Globus pallidus (tissue), 1 donor: Measurements from ENCODE around the gene ARMC2.
"Not testable (repeated sequence)": the region's sequence is repeated elsewhere in the genome, so short reads cannot be mapped to it uniquely, and the experiment has no call there.

Experiments
- DNase-seq: peaks from one replicate; pipeline ENCODE4 v3.0.0-alpha.2; 2015; ENCODE audit warnings: low spot score

The ARMC2 gene

DNA sequence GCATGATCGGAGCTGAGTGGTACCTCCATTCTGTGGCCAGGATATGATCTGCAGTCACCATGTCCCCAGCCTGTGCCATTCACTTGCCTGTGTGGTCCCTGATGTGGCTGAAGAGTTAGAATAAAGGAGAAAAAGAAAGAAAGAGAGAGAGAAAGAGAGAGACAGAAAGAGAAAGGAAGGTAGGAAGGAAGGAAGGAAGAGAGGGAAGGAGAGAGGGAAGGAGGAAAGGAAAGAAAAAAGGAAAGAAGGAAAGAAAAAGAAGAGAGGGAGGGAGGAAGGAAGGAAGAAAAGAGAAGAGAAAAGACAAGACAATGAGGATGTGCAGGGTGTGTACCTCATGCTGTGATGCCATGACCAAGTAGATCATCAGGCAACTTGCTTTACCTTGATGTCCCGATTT is 22.1 kb downstream of the ARMC2 start:
- DNase-seq = no peak

DNA sequence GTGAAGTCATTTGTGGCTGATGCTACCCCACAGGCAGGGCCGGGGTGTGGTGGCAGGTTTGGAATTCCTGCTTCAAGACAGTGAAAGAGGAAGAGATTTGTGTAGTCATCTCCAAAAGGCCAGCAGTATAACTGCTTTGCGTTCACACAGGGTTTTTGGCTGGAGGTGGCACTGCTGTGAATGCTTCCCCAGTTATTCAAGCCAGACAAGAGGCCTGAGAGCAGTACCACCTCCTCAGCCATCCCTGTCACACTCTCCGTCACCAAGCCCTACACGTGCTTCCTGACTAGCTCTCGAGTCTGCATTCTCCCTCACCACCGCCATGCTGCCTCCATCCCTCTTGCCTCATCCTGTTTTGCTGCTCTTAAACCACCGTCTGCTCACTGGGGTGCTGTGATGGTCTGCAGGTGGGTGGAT is 23.9 kb downstream of the ARMC2 start:
- no peak for DNase-seq

DNA sequence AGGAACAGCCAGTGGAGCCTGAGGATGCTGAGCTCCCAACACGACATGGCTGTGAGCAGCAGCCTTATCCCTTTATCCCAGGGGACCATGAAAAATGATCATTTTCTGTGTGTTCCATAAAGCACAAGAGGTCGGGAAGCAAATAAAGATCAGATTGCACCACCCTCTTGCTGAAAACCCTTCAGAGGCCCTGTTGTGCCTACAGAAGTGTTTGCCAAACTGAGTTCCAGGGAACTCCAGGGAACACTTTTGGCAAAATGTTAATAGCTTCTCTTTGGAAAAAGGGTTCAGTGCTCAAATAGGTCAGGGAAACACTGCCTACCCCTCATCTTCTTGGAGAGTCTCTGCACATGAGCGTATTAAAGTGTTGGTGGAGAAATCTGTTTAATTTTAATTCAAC is 24.4 kb downstream of the ARMC2 start:
- DNase-seq = no peak

DNA sequence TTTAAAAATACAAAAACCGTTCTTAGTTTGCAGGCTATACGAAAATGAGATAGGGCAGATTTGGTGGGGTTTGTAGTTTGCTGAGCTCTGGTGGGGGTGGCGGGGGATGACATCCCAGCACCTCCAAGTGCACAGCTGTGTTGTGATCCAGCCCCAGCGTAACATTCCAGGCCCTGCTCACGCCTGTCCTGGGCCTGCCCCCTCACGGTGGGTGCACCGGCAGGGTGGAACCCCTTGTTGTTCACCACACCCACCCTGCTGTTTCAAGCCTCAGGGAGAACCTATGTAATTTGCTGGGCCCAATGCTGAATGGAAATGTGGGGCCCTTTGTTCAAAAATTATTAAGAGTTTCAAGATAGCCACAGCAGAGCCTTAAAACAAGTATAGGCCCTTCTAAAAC is 25.0 kb downstream of the ARMC2 start:
- DNase-seq = no peak

DNA sequence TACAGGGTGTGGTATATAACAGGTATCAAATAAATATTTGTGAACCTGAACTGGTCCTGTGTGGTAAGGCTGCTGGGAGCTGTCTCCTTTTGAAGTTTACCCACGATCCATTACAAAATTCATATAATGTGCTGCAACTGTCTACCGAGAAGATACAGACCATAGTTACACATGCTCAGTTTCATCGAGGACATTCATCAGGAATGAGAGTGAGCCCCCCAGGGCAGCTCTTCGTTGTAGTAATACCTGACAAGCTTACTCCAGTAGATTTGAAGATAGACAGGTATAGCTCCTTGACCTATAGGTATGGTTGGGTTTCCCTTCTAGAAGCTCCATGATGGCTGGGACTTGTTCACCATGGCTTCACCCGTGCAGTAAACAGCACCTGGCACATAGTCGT is 25.7 kb downstream of the ARMC2 start:
- no peak for DNase-seq

DNA sequence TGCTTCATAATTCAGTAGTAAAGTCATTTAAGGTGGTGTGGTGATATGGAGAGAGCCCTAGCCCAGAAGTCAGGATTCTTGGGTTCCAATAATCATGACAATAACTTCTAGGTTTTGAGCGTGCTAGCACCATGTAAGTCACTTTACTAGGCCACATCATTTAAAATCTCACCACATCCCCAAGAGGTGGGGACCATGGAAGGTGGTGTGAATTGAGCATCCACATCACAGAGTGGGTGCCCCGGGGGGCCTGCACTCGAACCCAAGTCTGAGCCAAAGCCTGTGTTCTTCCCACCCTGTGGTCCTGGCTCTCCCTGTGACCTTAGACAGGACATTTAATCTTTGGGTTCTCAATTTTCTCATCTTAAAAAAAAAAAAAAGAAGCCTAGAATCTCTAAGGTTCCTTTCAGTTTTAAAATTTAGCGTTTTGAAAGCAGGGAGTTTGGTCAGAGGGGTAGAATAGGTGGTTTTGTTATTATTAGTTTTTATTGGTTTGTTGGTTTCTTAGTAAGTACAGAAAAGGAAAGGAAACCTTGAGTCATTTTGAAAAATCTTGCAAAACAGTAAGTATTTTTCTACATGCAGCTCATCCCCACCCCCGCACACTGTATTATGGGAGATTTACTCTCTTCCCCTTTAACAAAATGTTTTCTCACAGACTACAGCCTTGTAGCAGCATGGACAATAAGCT is 26.4 kb downstream of the ARMC2 start:
- DNase-seq = no peak

DNA sequence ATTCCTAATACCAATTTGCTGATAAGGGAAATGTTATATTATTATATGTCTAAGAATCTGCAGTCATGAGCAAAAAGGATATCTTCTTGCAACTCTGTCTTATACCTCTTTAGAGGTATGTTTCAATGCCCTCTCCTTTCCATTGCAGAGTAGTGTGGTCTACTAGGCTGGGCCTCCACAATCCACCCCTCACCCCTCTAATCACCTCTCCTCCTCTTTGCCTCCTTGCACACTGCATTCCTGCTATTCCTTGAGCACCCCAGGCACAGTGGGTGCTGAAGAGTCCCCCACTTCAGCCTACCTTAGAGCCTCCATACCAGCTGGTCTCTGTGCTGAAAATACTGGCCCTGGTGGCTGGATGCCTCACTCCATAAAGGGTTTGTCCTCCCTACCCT is 26.9 kb downstream of the ARMC2 start:
- no peak for DNase-seq

DNA sequence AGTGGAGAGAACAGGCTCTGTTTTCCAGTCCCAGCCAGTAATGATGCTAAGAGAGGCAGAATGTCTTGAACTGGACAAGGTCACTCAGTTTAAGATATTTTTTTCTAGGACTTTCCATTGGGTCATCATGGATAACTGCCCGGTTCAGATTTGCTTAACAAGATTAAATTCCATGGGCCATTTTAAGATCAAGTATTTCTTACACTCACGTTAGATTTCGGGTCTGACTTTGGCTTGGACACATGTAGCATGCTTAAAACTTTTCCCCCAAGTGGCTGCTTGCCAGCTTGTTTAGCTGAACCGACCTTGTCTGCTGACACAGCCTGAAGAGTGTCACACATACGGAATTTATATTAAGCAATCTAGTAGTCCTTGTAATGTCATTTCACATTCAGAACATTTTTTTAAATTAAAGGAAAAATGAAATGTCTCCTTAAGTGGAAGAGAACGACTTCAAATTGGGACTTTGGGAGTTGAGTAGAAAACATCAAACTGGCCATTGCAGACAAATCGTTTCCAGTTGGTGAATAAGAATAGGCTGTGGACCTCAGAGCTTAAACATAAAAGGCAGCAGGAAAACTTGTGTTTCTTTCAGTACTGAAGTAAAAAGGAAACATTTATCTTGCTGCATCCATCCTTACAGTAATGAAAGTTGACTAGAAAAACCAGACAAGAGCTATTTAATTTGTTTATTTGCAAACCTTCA is 29.0 kb downstream of the ARMC2 start:
- no peak for DNase-seq

DNA sequence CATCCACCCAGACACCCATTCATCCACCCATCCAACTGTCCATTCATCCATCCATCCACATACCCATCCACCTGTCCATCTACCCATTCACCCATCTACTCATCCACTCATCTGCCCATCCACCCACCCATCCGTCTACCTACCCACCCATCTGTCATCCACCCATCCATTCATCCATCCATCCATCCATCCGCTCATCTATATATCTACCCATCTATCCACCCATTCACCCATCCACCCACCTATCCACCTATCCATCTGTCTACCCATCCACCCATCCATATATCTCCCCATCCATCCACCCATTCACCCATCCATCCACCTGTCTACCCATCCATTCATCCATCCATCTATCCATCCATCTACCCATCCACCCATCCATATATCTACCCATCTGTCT is 30.7 kb downstream of the ARMC2 start:
- DNase-seq = no peak

DNA sequence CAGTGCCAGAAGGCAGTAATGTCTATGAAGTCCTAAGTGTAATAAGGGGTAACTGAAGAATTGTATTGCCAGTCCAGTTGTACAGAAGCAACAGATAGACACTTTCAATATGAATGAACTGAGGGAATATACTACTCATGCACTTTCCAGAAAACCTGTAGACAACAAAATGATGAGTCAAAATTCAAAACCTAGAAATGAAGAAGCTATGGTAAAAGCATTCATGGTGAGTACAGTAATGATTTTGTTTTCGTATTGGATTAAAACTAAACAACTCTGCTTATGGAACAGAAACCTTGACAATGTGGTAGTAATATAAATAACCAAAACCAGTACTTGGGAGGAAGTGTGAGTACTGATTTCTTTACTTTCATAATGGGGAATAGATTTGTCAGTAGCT is 35.0 kb downstream of the ARMC2 start:
- DNase-seq = no peak

DNA sequence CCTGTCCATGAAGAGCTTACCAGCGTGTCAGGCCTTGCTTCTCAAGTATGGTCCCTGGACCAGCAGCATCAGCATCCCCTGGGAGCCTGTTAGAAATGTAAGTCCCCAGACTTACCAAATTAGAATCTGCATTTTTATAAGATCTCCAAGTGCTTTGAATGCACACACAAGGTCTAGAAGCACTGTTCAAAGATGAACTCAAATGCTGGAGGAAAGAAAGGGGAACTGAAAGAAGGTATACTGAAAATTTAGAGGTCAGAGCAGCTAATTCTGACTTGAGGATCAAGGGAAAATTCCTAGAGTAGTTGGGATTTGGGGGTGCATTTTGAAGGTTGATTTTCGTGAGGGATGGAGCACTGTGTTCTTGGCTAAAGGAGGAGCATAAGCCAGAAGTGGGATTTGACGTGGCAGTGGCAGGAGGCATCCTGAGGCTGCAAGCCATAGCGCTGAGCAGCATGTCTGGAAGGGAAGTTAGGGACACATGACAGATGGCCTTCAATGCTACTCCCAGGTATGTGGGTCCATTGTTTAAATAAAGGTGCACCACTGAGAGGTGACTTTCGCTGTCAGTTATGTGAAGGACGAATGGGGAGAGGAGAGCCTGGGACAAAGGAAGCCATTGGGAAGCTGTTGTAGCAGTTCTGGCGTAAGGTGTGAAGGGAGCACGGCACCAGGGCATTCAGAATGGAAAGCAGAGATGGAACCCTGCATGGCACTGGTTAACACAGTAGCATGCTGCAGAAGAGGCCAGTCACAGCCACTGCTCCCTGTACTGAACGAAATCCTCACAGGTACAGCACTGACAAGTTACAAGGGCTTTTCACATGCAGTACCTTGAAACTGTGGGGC is 36.2 kb downstream of the ARMC2 start:
- DNase-seq = no peak

DNA sequence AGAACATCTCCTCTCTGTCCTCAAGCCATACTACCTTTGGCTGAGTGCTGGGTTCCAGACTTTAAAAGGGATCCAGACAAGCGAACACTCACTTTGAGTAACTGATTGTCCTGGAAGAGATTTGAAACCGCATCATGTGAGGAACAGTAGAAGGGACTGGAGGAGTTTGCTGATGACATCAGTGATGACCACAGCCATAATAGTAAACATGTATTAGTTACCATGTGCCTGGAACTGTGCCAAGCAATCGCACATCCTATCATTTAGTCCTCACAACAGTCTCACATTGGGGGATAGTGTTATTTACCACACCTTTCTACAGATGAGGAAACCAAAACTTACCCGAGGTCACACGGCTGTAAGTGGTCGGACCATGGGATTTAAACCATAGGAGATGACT is 39.8 kb downstream of the ARMC2 start:
- DNase-seq = no peak

DNA sequence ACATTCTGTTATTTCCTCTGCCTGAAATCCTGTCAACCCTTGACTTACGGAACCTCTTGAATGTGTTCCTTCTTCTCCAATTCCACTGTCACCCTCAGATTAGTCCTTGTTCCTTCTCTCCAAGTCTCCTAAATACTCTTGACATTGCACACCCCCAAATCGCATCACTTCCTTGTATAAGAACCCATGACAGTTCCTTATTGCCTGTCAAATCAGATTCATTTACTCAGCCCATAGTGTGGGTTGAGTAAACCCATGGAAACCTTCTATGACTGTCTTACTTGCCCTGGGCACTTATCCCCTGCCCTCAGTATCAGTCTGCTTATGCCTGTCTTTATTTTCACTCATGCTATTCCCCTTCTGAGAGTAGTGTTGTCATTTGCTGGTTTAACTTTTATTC is 40.5 kb downstream of the ARMC2 start:
- no peak for DNase-seq

DNA sequence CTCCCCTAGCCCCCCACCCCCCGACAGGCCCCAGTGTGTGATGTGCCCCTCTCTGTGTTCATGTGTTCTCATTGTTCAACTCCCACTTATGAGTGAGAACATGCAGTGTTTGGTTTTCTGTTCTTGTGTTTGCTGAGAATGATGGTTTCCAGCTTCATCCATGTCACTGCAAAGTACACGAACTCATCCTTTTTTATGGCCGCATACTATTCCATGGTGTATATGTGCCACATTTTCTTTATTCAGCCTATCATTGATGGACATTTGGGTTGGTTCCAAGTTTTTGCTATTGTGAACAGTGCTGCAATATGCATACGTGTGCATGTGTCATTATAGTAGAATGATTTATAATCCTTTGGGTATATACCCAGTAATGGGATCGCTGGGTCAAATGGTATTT is 42.7 kb downstream of the ARMC2 start:
- not testable (repeated sequence) for DNase-seq

DNA sequence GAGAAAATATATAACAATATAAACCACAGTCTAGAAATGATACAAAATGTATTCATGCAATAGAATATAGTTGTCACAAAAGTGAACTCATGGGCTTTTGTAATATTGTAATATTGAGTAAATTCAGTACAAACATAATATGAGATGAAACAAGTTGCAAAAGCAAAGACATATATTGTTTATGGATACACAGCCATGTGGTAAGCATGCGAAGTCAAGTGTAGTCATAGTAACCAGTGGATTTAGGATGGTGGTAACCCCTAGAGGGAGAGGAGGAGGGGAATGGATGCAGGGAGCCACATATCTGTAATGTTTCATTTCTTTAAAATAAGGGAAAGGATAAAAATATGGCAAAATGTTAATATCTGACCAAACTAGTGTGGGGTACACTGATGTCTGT is 47.3 kb downstream of the ARMC2 start:
- DNase-seq = no peak

DNA sequence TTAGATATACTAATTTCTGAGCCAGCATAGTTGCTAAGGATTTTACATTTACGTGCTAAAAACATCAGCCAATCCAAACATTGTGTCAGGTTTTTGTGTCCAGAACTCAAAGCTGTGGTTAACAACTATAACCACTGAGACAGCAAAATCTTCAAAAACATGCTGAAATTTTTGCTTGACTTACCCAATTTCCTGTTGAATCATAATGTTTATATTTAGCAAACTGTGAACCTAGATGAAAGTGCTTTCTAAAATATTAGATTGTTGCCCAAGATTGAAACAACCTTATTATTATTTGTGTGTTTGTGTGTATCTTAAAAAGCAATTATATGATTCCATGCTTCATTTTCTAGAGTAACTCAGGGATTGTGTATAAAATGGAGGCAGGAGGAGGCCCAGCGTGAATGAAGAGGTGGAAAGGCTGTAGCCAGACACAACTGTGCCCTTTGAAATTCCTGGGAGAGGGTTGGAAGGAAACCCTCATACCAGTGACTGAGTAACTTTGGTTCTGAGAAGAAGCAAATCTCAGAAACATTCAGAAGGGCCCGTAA is 48.0 kb downstream of the ARMC2 start:
- DNase-seq = no peak

DNA sequence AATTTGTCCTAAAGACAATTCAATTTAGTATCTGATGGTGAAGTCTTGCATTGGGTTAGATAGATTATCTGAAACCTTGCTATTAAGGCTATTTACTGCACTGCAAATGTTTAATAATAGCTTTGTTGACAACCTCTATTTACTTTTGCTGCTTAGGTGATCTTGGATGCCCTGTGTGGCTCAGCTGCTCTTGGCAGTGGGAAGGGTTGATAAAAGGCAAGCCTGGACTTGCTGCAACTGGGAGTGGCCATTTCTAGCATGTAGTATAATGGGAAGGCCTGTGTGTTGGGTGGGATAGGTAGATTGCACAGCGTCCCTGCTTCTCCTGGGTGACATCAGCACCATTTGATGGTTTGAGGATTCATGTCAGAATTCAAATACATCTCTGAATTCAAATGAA is 49.1 kb downstream of the ARMC2 start:
- no peak for DNase-seq

DNA sequence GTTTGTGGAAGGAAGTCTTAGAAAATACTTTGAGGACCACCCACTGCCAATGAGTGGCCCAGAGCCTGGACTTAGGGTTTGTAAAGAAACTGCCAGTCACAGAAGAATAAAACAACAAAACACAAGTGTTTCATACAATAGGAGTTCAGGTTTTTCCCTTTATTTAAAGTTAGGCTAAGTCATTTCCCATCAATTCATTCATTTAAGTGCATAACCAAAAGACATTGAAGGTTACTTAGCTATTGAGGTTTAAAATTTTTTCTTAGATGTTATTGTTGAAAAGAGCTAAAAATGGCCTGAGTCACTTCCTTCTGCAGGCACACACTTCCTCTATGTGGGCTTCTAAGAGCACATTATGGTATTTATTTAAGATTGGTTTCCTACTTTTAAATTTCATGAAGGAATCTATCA is 54.2 kb downstream of the ARMC2 start:
- peak; percentile 11 for DNase-seq

DNA sequence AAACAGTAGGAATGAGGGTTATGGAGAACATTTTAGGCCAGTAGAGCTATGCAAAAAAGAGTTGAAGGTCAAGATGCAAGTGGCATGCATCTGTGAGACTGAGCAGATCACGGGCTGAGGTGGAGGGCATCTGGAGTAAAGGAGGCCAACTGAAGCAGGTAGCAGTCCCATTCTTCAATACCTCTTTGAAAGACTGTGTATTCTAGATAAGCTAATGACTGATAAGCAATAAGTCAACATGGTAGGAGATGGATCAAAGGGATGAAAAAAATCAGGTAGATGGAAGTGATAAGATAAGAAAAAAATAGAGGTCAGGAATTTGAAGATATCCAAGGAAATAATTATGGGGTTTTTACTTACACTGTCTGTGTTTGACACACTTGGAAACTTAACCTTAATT is 55.6 kb downstream of the ARMC2 start:
- DNase-seq = no peak

DNA sequence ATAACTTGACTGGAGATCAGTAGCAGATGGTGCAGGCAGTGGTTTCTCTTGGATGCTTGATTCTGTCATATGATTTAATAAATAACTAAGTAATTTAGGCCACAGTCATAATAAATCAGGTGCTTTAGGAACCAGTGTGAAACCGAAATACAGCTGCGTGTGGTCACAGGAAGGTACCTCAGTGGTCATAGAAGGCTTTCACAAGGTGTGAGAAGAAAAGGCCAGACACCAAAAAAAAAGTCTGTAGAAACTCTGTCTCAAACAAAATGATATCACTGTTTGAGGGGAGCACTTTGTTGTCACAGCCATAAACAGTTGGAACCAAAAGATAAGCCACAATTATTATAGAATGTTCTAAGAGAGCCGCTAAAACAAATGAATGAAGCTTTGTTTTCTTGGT is 56.5 kb downstream of the ARMC2 start:
- DNase-seq = peak; percentile 16

DNA sequence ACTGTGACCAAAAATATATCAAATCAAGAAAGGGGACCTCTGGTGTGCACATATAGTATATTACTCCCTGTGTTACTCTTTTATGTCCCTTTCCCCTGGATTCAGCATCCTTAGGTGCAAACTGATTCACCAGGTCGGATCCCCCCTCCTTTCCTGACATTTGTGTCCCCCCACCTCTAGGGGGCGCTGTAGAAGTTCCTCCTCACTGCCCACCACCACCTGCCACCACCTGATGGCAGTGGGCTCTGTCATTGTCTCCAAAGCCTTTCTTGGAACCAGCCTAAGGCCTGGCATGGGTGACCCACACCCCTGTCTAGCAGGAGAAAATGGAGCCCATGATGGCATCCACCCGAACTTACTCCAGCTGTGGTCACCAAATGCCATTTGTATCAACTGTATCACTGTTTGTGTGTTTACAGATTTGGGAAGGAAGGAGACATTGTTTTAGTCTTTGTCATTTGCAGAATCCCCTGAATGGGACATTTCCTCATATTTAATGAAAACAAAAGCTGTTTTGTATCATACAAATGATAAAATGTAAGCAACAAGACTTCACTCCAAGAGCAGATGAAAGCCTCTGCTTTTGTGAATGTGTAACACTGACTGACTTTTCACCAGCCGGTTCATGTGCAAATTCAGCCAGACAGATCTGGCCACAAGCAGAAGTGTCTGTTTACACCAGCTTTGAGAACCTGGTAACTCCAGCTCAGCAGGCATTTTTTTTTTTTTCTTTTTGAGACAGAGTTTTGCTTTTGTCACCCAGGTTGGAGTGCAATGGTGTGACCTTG is 66.2 kb downstream of the ARMC2 start:
- DNase-seq = no peak

DNA sequence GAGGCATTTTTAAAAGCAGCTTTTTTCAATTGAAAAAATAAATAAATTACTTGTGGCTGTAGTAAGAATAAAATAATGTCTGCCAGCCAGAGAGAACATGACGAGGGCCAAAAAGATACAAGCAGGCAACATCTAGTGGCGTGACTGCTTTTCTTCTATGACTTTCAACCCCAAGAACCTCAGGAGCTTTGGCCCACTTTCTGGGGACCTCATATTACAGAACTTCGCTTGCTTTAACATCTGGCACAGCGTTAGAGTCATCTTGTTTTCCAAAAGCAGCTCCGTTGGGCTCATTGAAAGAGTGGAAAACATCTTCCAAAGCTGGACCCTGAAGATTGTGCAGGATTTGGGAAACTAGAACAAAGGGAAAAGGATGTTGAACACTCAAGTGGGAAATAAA is 67.0 kb downstream of the ARMC2 start:
- no peak for DNase-seq
